GM19452 (cell line): ENCODE results near the gene CACNA2D4.
"Not testable (repeated sequence)": the region's sequence is repeated elsewhere in the genome, so short reads cannot be mapped to it uniquely, and the experiment has no call there.

Experiments
- ATAC-seq: cut with Tn5 transposase; IDR thresholded peaks from one replicate; pipeline ENCODE4 v1.9.1; 2021; ENCODE audit not compliant: unreplicated experiment

The CACNA2D4 gene

GRCh38 chr12:1918081-1918883, at the start of gene CACNA2D4:
TSS of gene CACNA2D4 (minus strand) at chr12:1918652. CDS start at chr12:1918473, 179 bp downstream.
- ATAC-seq, result no peak

GRCh38 chr12:1966561-1967226, 48.2 kb upstream of the CACNA2D4 start:
- ATAC-seq, result no peak

GRCh38 chr12:1965916-1966315, 47.5 kb upstream of the CACNA2D4 start:
- no peak for ATAC-seq

- ATAC-seq, result no peak
Observed at GRCh38 chr12:1962051-1963020, 43.9 kb upstream of the CACNA2D4 start.

- no peak for ATAC-seq
Observed at GRCh38 chr12:1956716-1957115, 38.3 kb upstream of the CACNA2D4 start.

- ATAC-seq, result no peak
Observed at GRCh38 chr12:1949771-1950470, 31.5 kb upstream of the CACNA2D4 start.

GRCh38 chr12:1948883-1949282, 30.4 kb upstream of the CACNA2D4 start:
- ATAC-seq, result no peak

- no peak for ATAC-seq
Observed at GRCh38 chr12:1947081-1947480, 28.6 kb upstream of the CACNA2D4 start.

GRCh38 chr12:1946296-1946695, 27.8 kb upstream of the CACNA2D4 start:
- no peak for ATAC-seq

GRCh38 chr12:1945502-1945901, 27.1 kb upstream of the CACNA2D4 start:
- ATAC-seq, result not testable (repeated sequence)

GRCh38 chr12:1939801-1940607, 21.6 kb upstream of the CACNA2D4 start:
- ATAC-seq, result no peak

GRCh38 chr12:1939331-1939730, 20.9 kb upstream of the CACNA2D4 start:
- ATAC-seq, result no peak

GRCh38 chr12:1937481-1938224, 19.2 kb upstream of the CACNA2D4 start:
- no peak for ATAC-seq

GRCh38 chr12:1936406-1937320, 18.2 kb upstream of the CACNA2D4 start:
- ATAC-seq, result no peak

GRCh38 chr12:1935700-1936378, 17.4 kb upstream of the CACNA2D4 start:
- no peak for ATAC-seq

GRCh38 chr12:1935242-1935641, 16.8 kb upstream of the CACNA2D4 start:
- ATAC-seq, result no peak

- no peak for ATAC-seq
Observed at GRCh38 chr12:1934831-1935230, 16.4 kb upstream of the CACNA2D4 start.
